Fibroblast of pulmonary artery (primary cell): ENCODE measurements around the gene HYAL3.
"Not testable (repeated sequence)": the region's sequence is repeated elsewhere in the genome, so short reads cannot be mapped to it uniquely, and the experiment has no call there.

ENCODE experiments used
- DNase-seq: peaks from one replicate; pipeline ENCODE4 v3.0.0-alpha.2; 2010; ENCODE audit warnings: low read depth
- H3K4me3 ChIP-seq: replicated peaks from 2 replicates; pipeline ENCODE4 v1.5.1; 2011; ENCODE audit warnings: low read depth, mild to moderate bottlenecking, control low read depth, low read length, moderate library complexity
- TF ChIP-seq, protein P1 (sequence below): IDR thresholded peaks from 2 replicates; pipeline ENCODE4 v1.5.1; 2011; ENCODE audit warnings: mild to moderate bottlenecking, control low read depth, low read length, inconsistent platforms; ENCODE audit errors: missing control alignments

HYAL3 gene

DNA sequence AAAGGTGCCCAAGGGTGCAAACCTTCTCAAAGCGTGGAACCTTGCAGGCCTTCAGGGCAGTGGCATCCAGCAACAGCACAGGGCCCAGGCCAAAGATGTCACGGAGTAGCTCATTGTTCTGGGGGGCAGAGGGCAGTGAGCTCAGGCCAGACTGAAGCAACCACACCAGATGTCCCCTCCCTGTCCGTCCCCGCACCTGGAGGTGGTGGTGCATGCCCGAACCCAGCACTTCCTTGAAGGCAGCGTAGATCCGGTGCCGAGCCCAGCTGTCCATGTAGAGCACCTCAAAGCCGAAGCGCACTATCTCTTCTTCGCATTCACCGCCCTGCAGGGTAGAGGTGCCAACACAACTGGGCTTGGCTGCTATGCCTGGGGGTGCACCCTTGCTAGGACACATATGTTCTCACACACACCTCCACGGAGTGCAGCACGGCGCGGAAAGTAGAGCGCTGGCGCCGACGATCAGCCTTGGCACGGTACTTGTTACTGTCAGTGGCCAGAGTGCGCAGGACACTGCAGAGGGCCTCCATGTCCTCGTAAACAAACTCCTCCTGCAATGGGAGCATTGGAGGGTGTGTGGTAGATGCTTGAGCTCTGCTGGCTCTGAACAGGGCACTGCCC, 10.7 kb downstream of the HYAL3 start:
- TF ChIP-seq, protein P1, sequence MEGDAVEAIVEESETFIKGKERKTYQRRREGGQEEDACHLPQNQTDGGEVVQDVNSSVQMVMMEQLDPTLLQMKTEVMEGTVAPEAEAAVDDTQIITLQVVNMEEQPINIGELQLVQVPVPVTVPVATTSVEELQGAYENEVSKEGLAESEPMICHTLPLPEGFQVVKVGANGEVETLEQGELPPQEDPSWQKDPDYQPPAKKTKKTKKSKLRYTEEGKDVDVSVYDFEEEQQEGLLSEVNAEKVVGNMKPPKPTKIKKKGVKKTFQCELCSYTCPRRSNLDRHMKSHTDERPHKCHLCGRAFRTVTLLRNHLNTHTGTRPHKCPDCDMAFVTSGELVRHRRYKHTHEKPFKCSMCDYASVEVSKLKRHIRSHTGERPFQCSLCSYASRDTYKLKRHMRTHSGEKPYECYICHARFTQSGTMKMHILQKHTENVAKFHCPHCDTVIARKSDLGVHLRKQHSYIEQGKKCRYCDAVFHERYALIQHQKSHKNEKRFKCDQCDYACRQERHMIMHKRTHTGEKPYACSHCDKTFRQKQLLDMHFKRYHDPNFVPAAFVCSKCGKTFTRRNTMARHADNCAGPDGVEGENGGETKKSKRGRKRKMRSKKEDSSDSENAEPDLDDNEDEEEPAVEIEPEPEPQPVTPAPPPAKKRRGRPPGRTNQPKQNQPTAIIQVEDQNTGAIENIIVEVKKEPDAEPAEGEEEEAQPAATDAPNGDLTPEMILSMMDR: no peak
- no peak overlapping the region for H3K4me3 ChIP-seq
- no peak for DNase-seq

GRCh38 chr3:50287262-50287661, 11.9 kb downstream of the HYAL3 start:
- H3K4me3 ChIP-seq: no peak overlapping the region
- DNase-seq: no peak
- TF ChIP-seq, protein P1: no peak

DNA sequence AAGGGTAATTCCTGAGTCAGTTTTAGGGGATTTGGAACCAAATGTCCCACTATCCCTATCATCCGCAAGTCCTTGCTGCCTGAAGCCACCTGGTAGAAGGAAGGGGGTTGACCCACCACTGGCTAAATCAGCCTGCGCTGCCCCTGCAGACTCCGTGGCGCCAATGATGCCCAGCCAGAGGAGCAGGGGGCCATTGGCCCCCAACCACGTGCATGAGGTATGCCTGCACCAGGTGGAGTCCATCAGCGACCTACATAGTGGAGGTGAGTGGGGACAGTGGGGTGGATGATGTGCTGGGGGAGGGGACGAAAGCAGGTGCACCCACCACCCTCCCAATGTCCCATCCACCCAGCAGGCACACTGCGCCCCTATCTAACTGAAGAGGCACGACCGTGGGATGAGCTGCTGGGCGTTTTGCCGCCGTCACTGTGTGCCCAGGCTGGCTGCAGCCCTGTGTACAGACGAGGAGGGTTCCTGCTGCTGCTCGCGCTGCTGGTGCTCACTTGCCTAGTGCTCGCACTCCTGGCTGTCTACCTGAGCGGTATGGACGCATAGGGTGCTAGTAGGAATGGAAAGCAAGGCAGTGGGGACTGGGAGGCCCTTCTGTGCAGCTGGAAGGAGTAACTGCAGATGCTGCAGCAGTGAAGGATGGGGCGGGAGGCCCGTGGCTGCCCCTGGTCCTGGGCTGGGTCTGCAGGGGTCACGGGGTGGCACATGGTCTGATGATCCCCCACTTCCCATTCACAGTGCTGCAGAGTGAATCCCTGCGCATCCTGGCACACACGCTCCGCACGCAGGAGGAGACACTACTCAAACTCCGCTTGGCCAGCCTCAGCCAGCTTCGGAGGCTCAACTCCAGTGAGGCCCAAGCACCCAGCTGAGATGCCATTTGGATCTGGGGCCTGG, 12.6 kb downstream of the HYAL3 start:
- TF ChIP-seq, protein P1: no peak
- no peak overlapping the region for H3K4me3 ChIP-seq
- no peak for DNase-seq

- not testable (repeated sequence) for H3K4me3 ChIP-seq, DNase-seq
Measured at GRCh38 chr3:50284121-50284520, 15.1 kb downstream of the HYAL3 start.

DNA sequence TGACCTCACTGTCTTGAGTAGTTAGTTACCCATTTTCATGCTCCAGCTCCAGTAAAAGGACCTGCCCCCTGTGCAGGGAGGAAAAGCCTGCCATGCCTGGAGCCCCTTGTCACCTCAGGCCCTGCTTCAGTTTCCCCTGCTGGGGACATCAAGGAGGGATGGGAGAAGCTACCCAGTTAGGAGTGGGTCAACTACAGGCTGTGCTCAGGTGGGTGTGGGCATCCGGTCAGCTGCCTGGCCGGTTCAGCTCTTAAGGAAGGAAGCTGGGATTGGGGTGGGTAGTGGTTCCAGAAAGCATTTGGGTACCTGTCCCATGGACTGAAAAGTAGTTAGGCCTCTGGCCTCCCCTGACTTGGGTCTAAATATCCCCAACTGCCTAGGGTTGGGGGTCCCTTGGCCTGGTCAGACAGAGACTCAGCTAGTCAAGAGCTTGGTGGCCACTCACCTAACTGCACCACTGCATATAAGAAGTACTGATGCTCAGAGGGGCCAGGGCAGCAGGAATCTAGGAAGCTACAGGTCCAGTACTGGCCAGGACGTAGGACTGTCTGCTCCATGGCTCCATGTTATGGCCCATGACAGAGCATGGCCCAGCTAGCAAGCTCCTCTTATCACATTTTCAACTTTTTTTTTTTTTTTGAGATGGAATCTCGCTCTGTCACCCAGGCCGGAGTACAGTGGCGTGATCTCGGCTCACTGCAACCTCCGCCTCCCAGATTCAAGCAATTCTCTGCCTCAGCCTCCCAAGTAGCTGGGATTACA, 19.8 kb downstream of the HYAL3 start:
- no peak overlapping the region for H3K4me3 ChIP-seq
- TF ChIP-seq, protein P1: no peak
- DNase-seq: no peak

GRCh38 chr3:50278880-50279224, 20.4 kb downstream of the HYAL3 start, which contains the start of gene LSMEM2:
Gene LSMEM2 (plus strand): TSS chr3:50279087. CDS start chr3:50279114, 27 bp downstream.
- TF ChIP-seq, protein P1: no peak
- H3K4me3 ChIP-seq: no peak within 1 kb of the TSS
- no peak for DNase-seq
